HepG2 (cell line): ENCODE measurements around the gene ASH1L. TPM values are rescaled to one million over a fixed set of nuclear protein-coding genes. Genes with fewer than 3 reads are reported as not detected.

Source experiments
- ATF7-NPFF ChIP-seq: sonication (generic); formaldehyde crosslinking; IDR thresholded peaks from 2 replicates; pipeline ENCODE4 v1.8.1; 2023; ENCODE audit warnings: mild to moderate bottlenecking, low read depth, missing genetic modification reagents, moderate library complexity
- DR1 ChIP-seq: sonication (generic); formaldehyde crosslinking; IDR thresholded peaks from 2 replicates; pipeline ENCODE4 v1.8.0; 2021; ENCODE audit warnings: mild to moderate bottlenecking, missing genetic modification reagents, inconsistent platforms
- HCFC1 ChIP-seq: fragments of 150-350 bp; IDR thresholded peaks from 2 replicates; pipeline ENCODE4 v1.6.1; 2014; ENCODE audit warnings: low read depth, low read length
- HES4 ChIP-seq: sonication (generic); formaldehyde crosslinking; IDR thresholded peaks from 2 replicates; pipeline ENCODE4 v1.9.0; 2021; ENCODE audit warnings: mild to moderate bottlenecking, missing genetic modification reagents, borderline replicate concordance
- MAF1 ChIP-seq: sonication (generic); formaldehyde crosslinking; IDR thresholded peaks from 2 replicates; pipeline ENCODE4 v1.5.0; 2020; ENCODE audit warnings: missing genetic modification reagents, borderline replicate concordance
- MEIS2 ChIP-seq: sonication (generic); formaldehyde crosslinking; IDR thresholded peaks from 2 replicates; pipeline ENCODE4 v1.9.0; 2021; ENCODE audit warnings: mild to moderate bottlenecking, missing genetic modification reagents
- MTA3 ChIP-seq: sonication (generic); formaldehyde crosslinking; IDR thresholded peaks from 2 replicates; pipeline ENCODE4 v1.4.0; 2020; ENCODE audit warnings: missing genetic modification reagents
- NCOA2 ChIP-seq: sonication (generic); formaldehyde crosslinking; IDR thresholded peaks from 2 replicates; pipeline ENCODE4 v1.8.0; 2022; ENCODE audit warnings: inconsistent platforms
- RBFOX2 ChIP-seq: fragments of 200-400 bp; formaldehyde crosslinking; IDR thresholded peaks from 2 replicates; pipeline ENCODE4 v1.6.1; 2017; ENCODE audit warnings: low read depth, mild to moderate bottlenecking, low read length
- SALL1 ChIP-seq: sonication (generic); formaldehyde crosslinking; IDR thresholded peaks from 2 replicates; pipeline ENCODE4 v1.8.0; 2022; ENCODE audit warnings: mild to moderate bottlenecking, missing genetic modification reagents
- SIN3B ChIP-seq: fragments of 150-350 bp; IDR thresholded peaks from 2 replicates; pipeline ENCODE4 v1.6.1; 2014; ENCODE audit warnings: low read length
- ZFP36 ChIP-seq: fragments of 150-350 bp; IDR thresholded peaks from 2 replicates; pipeline ENCODE4 v1.6.1; 2018; ENCODE audit warnings: borderline replicate concordance, low read length, low read depth; ENCODE audit not compliant: partially characterized antibody
- ZNF138 ChIP-seq: sonication (generic); formaldehyde crosslinking; IDR thresholded peaks from 2 replicates; pipeline ENCODE4 v1.5.0; 2020; ENCODE audit warnings: mild to moderate bottlenecking, low read depth, missing genetic modification reagents
- ZNF24 ChIP-seq: fragments of 450-650 bp; IDR thresholded peaks from 2 replicates; pipeline ENCODE4 v1.6.1; 2017; ENCODE audit warnings: antibody characterized with exemption, mild to moderate bottlenecking
- ZNF337 ChIP-seq: sonication (generic); formaldehyde crosslinking; IDR thresholded peaks from 2 replicates; pipeline ENCODE4 v1.5.1; 2020; ENCODE audit warnings: missing genetic modification reagents, low read depth, mild to moderate bottlenecking, borderline replicate concordance
- ZNF382 ChIP-seq: sonication (generic); formaldehyde crosslinking; IDR thresholded peaks from 2 replicates; pipeline ENCODE4 v1.5.0; 2020; ENCODE audit warnings: missing genetic modification reagents, mild to moderate bottlenecking, borderline replicate concordance
- ZNF652 ChIP-seq: IDR thresholded peaks from 2 replicates; pipeline ENCODE4 v1.6.1; 2016; ENCODE audit warnings: low read depth, borderline replicate concordance
- ZNF674 ChIP-seq: sonication (generic); formaldehyde crosslinking; IDR thresholded peaks from 2 replicates; pipeline ENCODE4 v1.5.0; 2020; ENCODE audit warnings: low read depth, mild to moderate bottlenecking, missing genetic modification reagents
- ZNF772 ChIP-seq: sonication (generic); formaldehyde crosslinking; IDR thresholded peaks from 2 replicates; pipeline ENCODE4 v1.5.0; 2020; ENCODE audit warnings: mild to moderate bottlenecking, missing genetic modification reagents
- ZSCAN9 ChIP-seq: IDR thresholded peaks from 2 replicates; pipeline ENCODE4 v1.6.1; 2016; ENCODE audit warnings: borderline replicate concordance
- polyA plus RNA-seq, 8 experiments: library from polyadenylated mRNA; depleted of rRNA in 3 of 8; stranded (reverse) in 7 of 8; unstranded in 1 of 8; fragments of >200 nt; fragmentation: Illumina TruSeq in 4 of 8; extraction: Trizol in 4 of 8; gene quantifications; 2 replicates each; pipeline versions ENCODE4 v1.2.1 to v1.2.3, GENCODE V29; 2011 to 2016; ENCODE audit warnings: low read depth in 4 of 8, missing spikeins in 1 of 8, mixed read lengths in 1 of 8; ENCODE audit not compliant: insufficient read depth in 1 of 8
- total RNA-seq, 5 experiments: library from RNA; depleted of rRNA; stranded (reverse); fragments of >200 nt; fragmentation: Illumina TruSeq; extraction: Trizol; gene quantifications; 2 replicates each; pipeline ENCODE4 v1.2.3, GENCODE V29; 2016; ENCODE audit warnings: low read depth in 1 of 5
- TF ChIP-seq, protein P1 (sequence below): sonication (generic); formaldehyde crosslinking; IDR thresholded peaks from 2 replicates; pipeline ENCODE4 v1.5.1; 2020; ENCODE audit warnings: mild to moderate bottlenecking, missing genetic modification reagents, moderate library complexity
- TF ChIP-seq, protein P2 (sequence below): IDR thresholded peaks from 2 replicates; pipeline ENCODE4 v1.6.1; 2012; ENCODE audit warnings: low read depth, low read length, improper control_type of control experiment
- TF ChIP-seq, protein P3 (sequence below): sonication (generic); formaldehyde crosslinking; IDR thresholded peaks from 2 replicates; pipeline ENCODE4 v1.4.0; 2020; ENCODE audit warnings: mild to moderate bottlenecking, missing genetic modification reagents
- TF ChIP-seq, protein P4 (sequence below): sonication (generic); formaldehyde crosslinking; IDR thresholded peaks from 2 replicates; pipeline ENCODE4 v1.5.0; 2020; ENCODE audit warnings: mild to moderate bottlenecking, missing genetic modification reagents, borderline replicate concordance

ASH1L gene
- total and polyA plus RNA-seq, 2 of the 13 experiments (the other 11 are each of a cell fraction or from before 2014, with no cell fraction given): 10.2 to 15.3 TPM

DNA sequence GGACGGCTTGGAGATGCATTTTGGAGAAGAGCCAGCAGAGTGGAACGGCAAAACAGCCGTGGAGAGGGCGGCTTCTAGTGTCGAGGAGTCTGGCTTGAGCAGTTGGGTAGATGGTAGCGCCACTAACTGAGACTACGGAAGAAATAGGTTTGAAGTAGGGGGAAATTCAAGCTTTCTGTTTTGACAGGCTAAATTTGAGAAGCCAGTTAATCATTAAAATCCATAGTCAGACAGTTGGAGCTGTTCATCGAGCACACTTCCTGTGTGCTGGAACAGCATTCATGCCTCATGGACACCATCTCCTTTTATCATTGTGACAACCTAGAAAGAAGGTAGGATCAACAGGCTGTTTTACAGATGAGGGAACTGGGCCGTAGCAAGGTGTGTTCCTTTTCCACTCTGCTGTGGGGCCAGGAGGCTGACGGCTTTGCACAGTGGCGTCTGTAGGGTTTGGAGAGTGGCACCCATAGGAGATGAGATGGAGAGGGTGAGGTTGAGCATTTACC lies 258.0 kb downstream of the ASH1L start (continued):
- TF ChIP-seq ZSCAN9 (0 out of 2 replicates have a peak, but pooled peaks have one; percentile 30), RBFOX2 (no peak), DR1 (no peak), MEIS2 (CRISPR knock-in tag) (0 out of 2 replicates have a peak, but pooled peaks have one; percentile 64), SALL1 (CRISPR knock-in tag) (peak; percentile 45), ZNF382 (CRISPR knock-in tag) (no peak), ZNF674 (CRISPR knock-in tag) (no peak), ATF7-NPFF (no peak), SIN3B (no peak), ZNF24 (no peak), HCFC1 (no peak), MTA3 (no peak), MAF1 (CRISPR knock-in tag) (no peak), HES4 (no peak), ZNF138 (CRISPR knock-in tag) (no peak), ZNF337 (CRISPR knock-in tag) (peak; percentile 60; the same call in 1 of the 2 replicates), ZNF772 (no peak), ZFP36 (no peak), ZNF652 (CRISPR knock-in tag) (no peak), NCOA2 (no peak)
- TF ChIP-seq, protein P1, sequence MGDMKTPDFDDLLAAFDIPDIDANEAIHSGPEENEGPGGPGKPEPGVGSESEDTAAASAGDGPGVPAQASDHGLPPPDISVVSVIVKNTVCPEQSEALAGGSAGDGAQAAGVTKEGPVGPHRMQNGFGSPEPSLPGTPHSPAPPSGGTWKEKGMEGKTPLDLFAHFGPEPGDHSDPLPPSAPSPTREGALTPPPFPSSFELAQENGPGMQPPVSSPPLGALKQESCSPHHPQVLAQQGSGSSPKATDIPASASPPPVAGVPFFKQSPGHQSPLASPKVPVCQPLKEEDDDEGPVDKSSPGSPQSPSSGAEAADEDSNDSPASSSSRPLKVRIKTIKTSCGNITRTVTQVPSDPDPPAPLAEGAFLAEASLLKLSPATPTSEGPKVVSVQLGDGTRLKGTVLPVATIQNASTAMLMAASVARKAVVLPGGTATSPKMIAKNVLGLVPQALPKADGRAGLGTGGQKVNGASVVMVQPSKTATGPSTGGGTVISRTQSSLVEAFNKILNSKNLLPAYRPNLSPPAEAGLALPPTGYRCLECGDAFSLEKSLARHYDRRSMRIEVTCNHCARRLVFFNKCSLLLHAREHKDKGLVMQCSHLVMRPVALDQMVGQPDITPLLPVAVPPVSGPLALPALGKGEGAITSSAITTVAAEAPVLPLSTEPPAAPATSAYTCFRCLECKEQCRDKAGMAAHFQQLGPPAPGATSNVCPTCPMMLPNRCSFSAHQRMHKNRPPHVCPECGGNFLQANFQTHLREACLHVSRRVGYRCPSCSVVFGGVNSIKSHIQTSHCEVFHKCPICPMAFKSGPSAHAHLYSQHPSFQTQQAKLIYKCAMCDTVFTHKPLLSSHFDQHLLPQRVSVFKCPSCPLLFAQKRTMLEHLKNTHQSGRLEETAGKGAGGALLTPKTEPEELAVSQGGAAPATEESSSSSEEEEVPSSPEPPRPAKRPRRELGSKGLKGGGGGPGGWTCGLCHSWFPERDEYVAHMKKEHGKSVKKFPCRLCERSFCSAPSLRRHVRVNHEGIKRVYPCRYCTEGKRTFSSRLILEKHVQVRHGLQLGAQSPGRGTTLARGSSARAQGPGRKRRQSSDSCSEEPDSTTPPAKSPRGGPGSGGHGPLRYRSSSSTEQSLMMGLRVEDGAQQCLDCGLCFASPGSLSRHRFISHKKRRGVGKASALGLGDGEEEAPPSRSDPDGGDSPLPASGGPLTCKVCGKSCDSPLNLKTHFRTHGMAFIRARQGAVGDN (CRISPR knock-in tag): no peak; the same call in 1 of the 2 replicates
- TF ChIP-seq, protein P2, sequence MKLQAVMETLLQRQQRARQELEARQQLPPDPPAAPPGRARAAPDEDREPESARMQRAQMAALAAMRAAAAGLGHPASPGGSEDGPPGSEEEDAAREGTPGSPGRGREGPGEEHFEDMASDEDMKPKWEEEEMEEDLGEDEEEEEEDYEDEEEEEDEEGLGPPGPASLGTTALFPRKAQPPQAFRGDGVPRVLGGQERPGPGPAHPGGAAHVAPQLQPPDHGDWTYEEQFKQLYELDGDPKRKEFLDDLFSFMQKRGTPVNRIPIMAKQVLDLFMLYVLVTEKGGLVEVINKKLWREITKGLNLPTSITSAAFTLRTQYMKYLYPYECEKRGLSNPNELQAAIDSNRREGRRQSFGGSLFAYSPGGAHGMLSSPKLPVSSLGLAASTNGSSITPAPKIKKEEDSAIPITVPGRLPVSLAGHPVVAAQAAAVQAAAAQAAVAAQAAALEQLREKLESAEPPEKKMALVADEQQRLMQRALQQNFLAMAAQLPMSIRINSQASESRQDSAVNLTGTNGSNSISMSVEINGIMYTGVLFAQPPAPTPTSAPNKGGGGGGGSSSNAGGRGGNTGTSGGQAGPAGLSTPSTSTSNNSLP: no peak
- TF ChIP-seq, protein P3, sequence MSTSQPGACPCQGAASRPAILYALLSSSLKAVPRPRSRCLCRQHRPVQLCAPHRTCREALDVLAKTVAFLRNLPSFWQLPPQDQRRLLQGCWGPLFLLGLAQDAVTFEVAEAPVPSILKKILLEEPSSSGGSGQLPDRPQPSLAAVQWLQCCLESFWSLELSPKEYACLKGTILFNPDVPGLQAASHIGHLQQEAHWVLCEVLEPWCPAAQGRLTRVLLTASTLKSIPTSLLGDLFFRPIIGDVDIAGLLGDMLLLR (CRISPR knock-in tag): no peak
- TF ChIP-seq, protein P4, sequence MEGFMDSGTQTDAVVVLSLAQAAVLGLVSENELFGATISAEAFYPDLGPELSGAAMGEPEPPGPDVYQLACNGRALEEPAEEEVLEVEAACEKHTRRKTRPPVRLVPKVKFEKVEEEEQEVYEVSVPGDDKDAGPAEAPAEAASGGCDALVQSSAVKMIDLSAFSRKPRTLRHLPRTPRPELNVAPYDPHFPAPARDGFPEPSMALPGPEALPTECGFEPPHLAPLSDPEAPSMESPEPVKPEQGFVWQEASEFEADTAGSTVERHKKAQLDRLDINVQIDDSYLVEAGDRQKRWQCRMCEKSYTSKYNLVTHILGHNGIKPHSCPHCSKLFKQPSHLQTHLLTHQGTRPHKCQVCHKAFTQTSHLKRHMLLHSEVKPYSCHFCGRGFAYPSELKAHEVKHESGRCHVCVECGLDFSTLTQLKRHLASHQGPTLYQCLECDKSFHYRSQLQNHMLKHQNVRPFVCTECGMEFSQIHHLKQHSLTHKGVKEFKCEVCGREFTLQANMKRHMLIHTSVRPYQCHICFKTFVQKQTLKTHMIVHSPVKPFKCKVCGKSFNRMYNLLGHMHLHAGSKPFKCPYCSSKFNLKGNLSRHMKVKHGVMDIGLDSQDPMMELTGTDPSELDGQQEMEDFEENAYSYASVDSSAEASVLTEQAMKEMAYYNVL (CRISPR knock-in tag): no peak
